Vagina (tissue), 2 donors: ENCODE results near the gene GID8. TPM values are rescaled to one million over a fixed set of nuclear protein-coding genes. Genes with fewer than 3 reads are reported as not detected.

Experiments
- DNase-seq, 2 donors: peaks; one replicate each; pipeline ENCODE4 v3.0.0-alpha.2; 2017; ENCODE audit errors: extremely low spot score in 2 of 2
- H3K27ac ChIP-seq: fragments of 200-600 bp; sonication (generic); one replicate; pipeline ENCODE4 v1.5.1; 2019
- H3K27me3 ChIP-seq: fragments of 200-600 bp; sonication (generic); one replicate; pipeline ENCODE4 v1.5.1; 2019
- H3K36me3 ChIP-seq, 2 donors: fragments of 200-600 bp; sonication (generic); one replicate each; pipeline ENCODE4 v1.5.1; 2017 to 2019
- H3K4me1 ChIP-seq: fragments of 200-600 bp; sonication (generic); one replicate; pipeline ENCODE4 v1.5.1; 2019
- H3K4me3 ChIP-seq, 2 donors: fragments of 200-600 bp; sonication (generic); 1 replicate in 1 of 2; 2 replicates in 1 of 2; pipeline ENCODE4 v1.5.1; 2016 to 2019
- H3K9me3 ChIP-seq: fragments of 200-600 bp; sonication (generic); one replicate; pipeline ENCODE4 v1.5.1; 2019
- CTCF ChIP-seq, 3 experiments: fragments of 450-650 bp in 2 of 3; fragments of 200-600 bp in 1 of 3; sonication (generic) in 1 of 3; IDR thresholded peaks; one replicate each; pipeline ENCODE4 v1.5.1; 2017 to 2019; ENCODE audit warnings: antibody characterized with exemption in 3 of 3, mild to moderate bottlenecking in 2 of 3, moderate library complexity in 2 of 3
- POLR2A ChIP-seq, 2 donors: fragments of 450-650 bp; IDR thresholded peaks; one replicate each; pipeline ENCODE4 v1.6.1; 2017; ENCODE audit warnings: antibody characterized with exemption in 2 of 2, mild to moderate bottlenecking in 2 of 2, moderate library complexity in 2 of 2
- POLR2AphosphoS5 ChIP-seq, 2 donors: sonication (generic); formaldehyde crosslinking; IDR thresholded peaks; one replicate each; pipeline ENCODE4 v1.9.0; 2017; ENCODE audit warnings: antibody characterized with exemption in 2 of 2, mild to moderate bottlenecking in 2 of 2, low read depth in 1 of 2; ENCODE audit not compliant: insufficient read depth in 1 of 2
- intact Hi-C: fragments of 100-400 bp; cut with DNase I; formaldehyde crosslinking; loops from one replicate; pipeline ENCODE4 v1.15.1; 2023
- total RNA-seq: library from RNA; depleted of rRNA; stranded (reverse); fragments of >200 nt; gene quantifications from one replicate; pipeline ENCODE4 v1.2.3, GENCODE V29; 2016

GID8 gene
- total RNA-seq, 1 donor from 2014 or later, result 30.2 TPM

DNA sequence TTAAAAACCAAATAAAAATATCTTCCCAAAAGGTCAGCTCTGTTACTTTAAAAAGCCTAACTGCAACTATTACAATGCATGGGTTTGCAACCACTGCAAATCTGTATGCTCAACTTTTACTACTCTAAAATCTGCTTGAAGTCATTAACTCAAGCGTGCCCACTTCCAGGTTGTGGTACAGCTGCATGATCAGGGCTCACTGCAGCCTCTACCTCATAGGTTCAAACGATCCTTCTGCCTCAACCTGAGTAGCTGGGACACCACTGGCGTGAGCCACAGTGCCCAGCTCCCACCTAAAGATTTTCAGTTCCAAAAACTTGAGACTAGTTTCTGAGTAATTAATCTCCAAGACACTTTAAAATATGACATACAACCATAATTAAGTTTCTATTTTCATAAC lies 19.8 kb upstream of the GID8 start:
- Histone ChIP-seq H3K36me3 (peaks cover 0 to 2% of the 10 kb centered on the region in 2 donors), H3K9me3 (no peaks in the 10 kb centered on the region), H3K4me3 (no peak overlapping the region), H3K4me1 (peaks cover 98% of the 10 kb centered on the region), H3K27ac (no peak overlapping the region), H3K27me3 (no peaks in the 10 kb centered on the region)
- intact Hi-C loops, result no loop called here
- TF ChIP-seq CTCF (IDR thresholded peaks at IDR 0.05) (no peak), POLR2AphosphoS5 (IDR thresholded peaks at IDR 0.05; ENCODE audit: insufficient read depth in 1 of 2, low read depth in 1 of 2) (no peak), POLR2A (IDR thresholded peaks at IDR 0.05) (no peak)
- DNase-seq, result no peak

- Histone ChIP-seq H3K4me3 (no peak overlapping the region), H3K27me3 (no peaks in the 10 kb centered on the region), H3K27ac (no peak overlapping the region), H3K9me3 (no peaks in the 10 kb centered on the region), H3K4me1 (peaks cover 98% of the 10 kb centered on the region), H3K36me3 (no peaks in the 10 kb centered on the region)
- DNase-seq, result no peak
- no peak for TF ChIP-seq POLR2AphosphoS5 (IDR thresholded peaks at IDR 0.05; ENCODE audit: insufficient read depth in 1 of 2, low read depth in 1 of 2)
- TF ChIP-seq CTCF (IDR thresholded peaks at IDR 0.05), result no peak
- TF ChIP-seq POLR2A (IDR thresholded peaks at IDR 0.05), result no peak
- intact Hi-C loops, result no loop called here
Measured at GRCh38 chr20:62918831-62919230, 19.1 kb upstream of the GID8 start.

DNA sequence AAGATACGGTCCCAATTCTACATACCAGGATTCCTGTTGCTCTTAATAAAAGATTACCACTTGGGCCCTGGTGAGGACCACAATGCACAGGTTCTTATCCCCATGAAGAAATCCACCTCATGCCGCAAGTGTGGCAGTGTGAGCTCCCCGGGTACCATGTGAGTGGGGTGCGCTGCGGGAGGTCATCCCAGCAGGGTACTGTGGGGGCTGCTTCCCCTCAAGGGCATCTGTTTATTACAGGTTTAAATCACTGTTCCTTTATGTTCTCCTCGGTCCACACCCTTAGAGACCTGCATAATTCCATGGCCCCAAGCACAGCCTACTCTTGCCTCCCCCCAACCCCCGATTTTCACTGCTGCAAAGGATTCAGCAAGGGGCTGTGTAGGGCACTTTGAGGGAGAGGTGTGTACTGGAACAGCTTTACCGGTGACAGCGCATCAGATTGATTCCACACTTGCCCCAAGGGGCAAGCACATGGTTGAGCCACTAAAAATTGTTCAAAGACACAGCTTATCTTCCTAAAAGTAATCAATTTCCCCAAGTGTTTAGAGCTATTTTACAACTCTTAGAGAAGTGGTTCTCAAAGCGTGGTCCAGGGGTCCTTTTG lies 17.8 kb upstream of the GID8 start:
- Histone ChIP-seq H3K27me3 (no peaks in the 10 kb centered on the region), H3K4me3 (no peak overlapping the region), H3K27ac (no peak overlapping the region), H3K36me3 (no peaks in the 10 kb centered on the region), H3K4me1 (peaks cover 98% of the 10 kb centered on the region), H3K9me3 (no peaks in the 10 kb centered on the region)
- TF ChIP-seq POLR2AphosphoS5 (IDR thresholded peaks at IDR 0.05; ENCODE audit: insufficient read depth in 1 of 2, low read depth in 1 of 2) (no peak), POLR2A (IDR thresholded peaks at IDR 0.05) (no peak), CTCF (IDR thresholded peaks at IDR 0.05) (no peak)
- intact Hi-C loops, result no loop called here
- DNase-seq, result no peak

- intact Hi-C loops, result no loop called here
- Histone ChIP-seq H3K4me1 (peaks cover 91% of the 10 kb centered on the region), H3K4me3 (no peak overlapping the region), H3K36me3 (no peaks in the 10 kb centered on the region), H3K9me3 (no peaks in the 10 kb centered on the region), H3K27me3 (no peaks in the 10 kb centered on the region), H3K27ac (no peak overlapping the region)
- TF ChIP-seq CTCF (IDR thresholded peaks at IDR 0.05), result peak in 1 of 3 experiments; percentile 15
- TF ChIP-seq POLR2AphosphoS5 (IDR thresholded peaks at IDR 0.05; ENCODE audit: insufficient read depth in 1 of 2, low read depth in 1 of 2), result peak in 1 of 2 donors; percentile 45
- TF ChIP-seq POLR2A (IDR thresholded peaks at IDR 0.05), result no peak
- no peak for DNase-seq
Measured at GRCh38 chr20:62921119-62921687, 16.7 kb upstream of the GID8 start.

DNA sequence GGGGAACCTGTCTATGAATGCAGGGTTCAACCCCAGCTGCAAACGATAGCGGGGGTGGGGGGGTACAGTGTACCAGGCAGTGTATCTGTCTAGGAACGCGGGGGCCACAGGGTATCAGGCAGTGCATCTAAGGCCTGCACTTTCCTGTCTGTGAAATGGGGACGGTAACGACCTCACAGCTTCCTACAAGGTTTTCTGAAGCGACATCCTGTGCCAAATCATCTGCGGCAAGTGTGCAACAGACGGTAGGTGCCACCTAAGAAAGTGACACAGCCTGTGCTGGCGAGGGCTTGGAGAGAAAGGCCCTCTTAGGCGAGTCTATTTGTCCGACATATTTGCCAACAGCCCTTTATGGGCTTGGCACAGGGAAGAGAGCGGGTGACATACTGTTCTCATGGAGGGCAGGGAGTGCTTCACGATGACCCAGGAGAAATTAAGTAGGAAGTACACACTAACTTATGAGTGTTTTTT lies 15.5 kb upstream of the GID8 start:
- intact Hi-C loops, result no loop called here
- Histone ChIP-seq H3K9me3 (no peaks in the 10 kb centered on the region), H3K36me3 (no peaks in the 10 kb centered on the region), H3K27ac (peak overlapping the region; percentile 96), H3K4me1 (peaks cover 87% of the 10 kb centered on the region), H3K27me3 (no peaks in the 10 kb centered on the region), H3K4me3 (peak overlapping the region in 1 of 2 donors; percentile 18)
- TF ChIP-seq POLR2AphosphoS5 (IDR thresholded peaks at IDR 0.05; ENCODE audit: insufficient read depth in 1 of 2, low read depth in 1 of 2), result no peak
- TF ChIP-seq POLR2A (IDR thresholded peaks at IDR 0.05), result no peak
- no peak for TF ChIP-seq CTCF (IDR thresholded peaks at IDR 0.05)
- DNase-seq, result no peak
